Measurements from ENCODE around the gene FUT7.

The FUT7 gene

DNA sequence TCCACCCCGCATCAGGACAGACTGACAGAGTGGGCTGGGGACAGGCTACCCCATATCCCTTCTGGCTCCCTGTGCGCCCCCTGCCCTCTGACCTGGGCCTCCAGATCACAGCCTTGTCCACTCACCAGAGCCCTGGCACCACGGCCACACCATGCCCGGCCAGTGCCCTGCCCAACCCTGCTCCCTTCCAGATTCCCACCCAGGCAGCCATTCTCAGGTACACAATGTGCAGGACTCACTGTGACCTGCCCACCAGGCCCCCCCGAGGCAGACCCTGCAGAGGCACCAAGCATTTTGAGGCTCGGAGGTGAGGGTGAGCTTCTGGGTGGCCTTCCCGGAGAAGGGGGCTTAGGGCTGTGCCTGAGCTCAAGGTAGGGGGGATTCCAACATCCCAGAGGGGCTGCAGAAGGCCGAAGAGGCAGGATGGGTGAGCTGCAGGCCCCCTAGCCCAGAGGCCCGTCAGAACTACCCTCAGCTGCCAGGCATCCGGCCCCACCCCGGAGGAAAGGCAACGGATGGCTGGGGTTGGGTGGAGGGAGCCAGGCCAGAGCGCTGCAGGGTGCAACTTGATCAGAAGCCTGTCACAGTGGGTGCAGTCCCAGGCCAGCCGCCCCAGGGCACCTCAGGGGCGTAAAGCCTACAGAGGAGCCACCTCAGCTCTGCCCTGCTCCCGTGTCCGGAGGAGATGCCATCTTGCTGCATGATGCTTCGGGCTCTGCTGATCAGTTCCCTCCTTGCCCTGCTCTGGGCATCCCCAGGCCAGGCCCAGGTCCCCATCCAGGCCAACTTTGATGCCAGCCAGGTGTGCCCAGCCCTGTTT is 49.4 kb downstream of the FUT7 start, which contains the start of gene LCNL1:
Gene LCNL1 (plus strand): TSS at position 762 of the 820 bp plus-strand sequence. CDS start 594 bp downstream, outside the sequence.
- no peak for DNase-seq (ENCODE audit: low read depth)

- DNase-seq (ENCODE audit: low read depth): no peak
Observed at GRCh38 chr9:136981588-136982231, 50.2 kb downstream of the FUT7 start.

DNA sequence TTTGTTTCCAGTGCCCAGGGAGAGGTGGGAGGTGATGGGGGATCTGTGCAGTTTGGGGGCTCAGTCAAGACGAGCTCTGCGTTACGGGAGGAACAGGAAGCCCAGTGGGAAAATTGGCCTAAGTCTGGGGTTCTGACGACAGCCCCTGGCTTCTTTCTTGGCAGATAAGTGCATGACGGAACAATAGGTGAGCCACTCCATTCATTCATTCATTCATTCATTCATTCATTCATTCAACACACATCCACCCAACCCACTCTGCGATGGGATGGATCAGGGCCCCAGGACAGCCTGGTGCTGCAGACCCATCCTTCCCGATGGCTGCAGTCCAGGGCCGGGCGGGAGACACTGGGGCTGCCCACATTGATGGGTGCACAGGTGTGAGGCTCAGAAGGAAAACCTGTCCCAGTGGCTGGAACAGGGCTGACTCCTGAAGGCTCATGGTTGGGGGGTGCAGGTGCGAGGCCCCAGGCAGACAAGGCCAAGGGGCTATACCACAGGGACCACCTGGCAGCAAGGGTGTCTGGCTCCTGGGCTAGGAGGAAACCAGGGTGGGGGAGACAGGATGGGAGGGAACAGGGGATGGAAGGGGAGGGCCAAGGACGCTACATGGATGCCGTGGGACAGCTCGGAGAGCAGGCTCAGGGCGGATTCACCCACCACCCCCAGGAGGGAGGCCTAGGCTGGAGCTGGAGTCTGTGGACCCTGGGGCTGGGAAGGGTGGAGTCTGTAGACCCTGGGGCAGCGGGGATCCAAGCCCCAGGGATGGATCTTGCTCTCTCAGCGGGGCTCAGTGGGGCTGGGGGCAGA is 51.0 kb downstream of the FUT7 start:
- no peak for DNase-seq (ENCODE audit: low read depth)
